Ascending aorta (tissue), 2 donors: Measurements from ENCODE around the gene ZNF394. TPM values are rescaled to one million over a fixed set of nuclear protein-coding genes. Genes with fewer than 3 reads are reported as not detected.

Experiments used
- DNase-seq, 2 donors: peaks; one replicate each; pipeline ENCODE4 v3.0.0-alpha.2; 2019; ENCODE audit warnings: low spot score in 2 of 2
- H3K27ac ChIP-seq, 2 donors: fragments of 200-600 bp; sonication (generic); one replicate each; pipeline ENCODE4 v1.5.1; 2016 to 2017; ENCODE audit warnings: mild to moderate bottlenecking in 1 of 2
- H3K27me3 ChIP-seq: fragments of 200-600 bp; sonication (generic); one replicate; pipeline ENCODE4 v1.5.1; 2017
- H3K36me3 ChIP-seq, 2 donors: fragments of 200-600 bp; sonication (generic); one replicate each; pipeline ENCODE4 v1.5.1; 2016
- H3K4me1 ChIP-seq, 2 donors: fragments of 200-600 bp; sonication (generic); one replicate each; pipeline ENCODE4 v1.5.1; 2016 to 2017; ENCODE audit warnings: mild to moderate bottlenecking in 1 of 2
- H3K4me3 ChIP-seq, 2 donors: fragments of 200-600 bp; sonication (generic); one replicate each; pipeline ENCODE4 v1.5.1; 2016 to 2017; ENCODE audit warnings: mild to moderate bottlenecking in 1 of 2
- H3K9me3 ChIP-seq, 2 donors: fragments of 200-600 bp; sonication (generic); one replicate each; pipeline ENCODE4 v1.5.1; 2016
- intact Hi-C: fragments of 100-400 bp; cut with DNase I; formaldehyde crosslinking; loops from one replicate; pipeline ENCODE4 v1.15.1; 2023
- total RNA-seq: library from RNA; depleted of rRNA; stranded (reverse); fragments of >200 nt; gene quantifications from one replicate; pipeline ENCODE4 v1.1.0, GENCODE V29; 2016
- TF ChIP-seq, protein P1 (sequence below), 3 experiments: fragments of 200-600 bp in 2 of 3; fragments of 450-650 bp in 1 of 3; sonication (generic) in 2 of 3; IDR thresholded peaks; one replicate each; pipeline ENCODE4 v1.5.1; 2016 to 2019; ENCODE audit warnings: antibody characterized with exemption in 3 of 3, mild to moderate bottlenecking in 1 of 3, moderate library complexity in 1 of 3

ZNF394 gene
- total RNA-seq, 1 donor from 2014 or later = 25.7 TPM

DNA sequence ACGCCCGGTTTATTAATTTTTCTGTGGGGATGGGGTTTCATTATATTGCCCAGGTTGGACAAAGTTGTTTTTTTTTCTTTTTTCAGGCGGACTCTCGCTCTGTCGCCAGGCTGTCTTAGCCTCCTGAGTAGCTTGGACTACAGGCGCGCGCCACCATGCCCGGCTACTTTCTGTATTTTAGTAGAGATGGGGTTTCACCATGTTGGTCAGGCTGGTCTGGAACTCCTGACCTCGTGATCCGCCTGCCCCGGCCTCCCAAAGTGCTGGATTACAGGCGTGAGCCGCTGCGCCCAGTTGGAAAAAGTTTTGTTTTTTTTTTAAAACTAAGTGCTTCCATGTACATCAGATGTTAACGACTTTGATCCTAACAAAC, 542 bp upstream of the ZNF394 start:
- DNase-seq = no peak
- Histone ChIP-seq H3K36me3 (peaks cover 6 to 26% of the 10 kb centered on the region in 2 donors), H3K4me3 (peak overlapping the region; percentile 78 to 81), H3K27me3 (no peaks in the 10 kb centered on the region), H3K4me1 (peaks cover 14 to 33% of the 10 kb centered on the region in 2 donors), H3K9me3 (no peaks in the 10 kb centered on the region), H3K27ac (peak overlapping the region; percentile 91 to 97)
- TF ChIP-seq, protein P1, sequence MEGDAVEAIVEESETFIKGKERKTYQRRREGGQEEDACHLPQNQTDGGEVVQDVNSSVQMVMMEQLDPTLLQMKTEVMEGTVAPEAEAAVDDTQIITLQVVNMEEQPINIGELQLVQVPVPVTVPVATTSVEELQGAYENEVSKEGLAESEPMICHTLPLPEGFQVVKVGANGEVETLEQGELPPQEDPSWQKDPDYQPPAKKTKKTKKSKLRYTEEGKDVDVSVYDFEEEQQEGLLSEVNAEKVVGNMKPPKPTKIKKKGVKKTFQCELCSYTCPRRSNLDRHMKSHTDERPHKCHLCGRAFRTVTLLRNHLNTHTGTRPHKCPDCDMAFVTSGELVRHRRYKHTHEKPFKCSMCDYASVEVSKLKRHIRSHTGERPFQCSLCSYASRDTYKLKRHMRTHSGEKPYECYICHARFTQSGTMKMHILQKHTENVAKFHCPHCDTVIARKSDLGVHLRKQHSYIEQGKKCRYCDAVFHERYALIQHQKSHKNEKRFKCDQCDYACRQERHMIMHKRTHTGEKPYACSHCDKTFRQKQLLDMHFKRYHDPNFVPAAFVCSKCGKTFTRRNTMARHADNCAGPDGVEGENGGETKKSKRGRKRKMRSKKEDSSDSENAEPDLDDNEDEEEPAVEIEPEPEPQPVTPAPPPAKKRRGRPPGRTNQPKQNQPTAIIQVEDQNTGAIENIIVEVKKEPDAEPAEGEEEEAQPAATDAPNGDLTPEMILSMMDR (IDR thresholded peaks at IDR 0.05) = no peak
- intact Hi-C loops = loop anchor here (2.0 to 10.0 kb wide), 2 partner anchors 116 to 1216 kb away; partner anchors contain the start of genes BRI3 and ZSCAN25

DNA sequence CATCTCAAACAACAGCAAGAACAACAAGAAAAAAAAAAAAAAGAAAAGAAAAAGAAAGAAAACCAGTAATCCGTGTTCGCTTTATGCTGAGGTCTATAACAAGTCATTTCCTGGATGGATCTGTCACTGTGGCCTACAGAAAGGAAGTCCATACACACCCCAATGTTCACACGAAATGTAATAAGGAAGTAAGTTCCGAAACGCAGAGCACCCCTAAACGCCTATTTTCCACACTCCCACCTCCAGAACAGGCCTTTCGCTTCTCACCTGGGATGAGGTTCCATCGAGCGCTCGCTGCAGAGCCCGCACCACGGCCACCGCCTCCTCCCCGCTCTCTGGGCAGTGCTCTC, 735 bp downstream of the ZNF394 start:
- Histone ChIP-seq H3K36me3 (peaks cover 18 to 39% of the 10 kb centered on the region in 2 donors), H3K9me3 (peaks cover 2 to 9% of the 10 kb centered on the region in 2 donors), H3K27me3 (no peaks in the 10 kb centered on the region), H3K27ac (peak overlapping the region; percentile 91 to 97), H3K4me3 (peak overlapping the region; percentile 78 to 81), H3K4me1 (peaks cover 14 to 30% of the 10 kb centered on the region in 2 donors)
- intact Hi-C loops = loop anchor here (1.0 kb wide), 1 partner anchor 27 kb away; the partner anchor contains the start of gene ZNF789
- DNase-seq = no peak
- TF ChIP-seq, protein P1 (IDR thresholded peaks at IDR 0.05) = no peak

DNA sequence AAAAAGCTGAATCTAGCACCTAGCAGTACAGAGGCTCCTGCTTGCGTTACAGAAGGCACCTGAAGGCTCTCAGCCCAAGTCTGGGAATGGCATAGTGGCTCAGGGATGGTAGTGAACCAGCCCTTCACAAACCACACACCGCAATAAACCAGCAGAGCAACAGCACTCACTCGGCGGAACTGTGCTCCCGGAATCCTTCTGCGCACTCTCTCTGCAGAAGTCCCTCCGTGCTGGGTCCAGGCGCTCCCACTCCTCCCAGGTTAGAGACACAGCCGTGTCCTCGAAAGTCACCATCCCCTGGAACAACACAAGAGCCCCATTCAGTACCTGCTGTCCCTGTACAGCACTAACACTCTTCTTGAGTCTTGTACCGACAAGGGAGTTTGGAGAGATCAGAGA, 1.5 kb downstream of the ZNF394 start:
- no peak for DNase-seq
- intact Hi-C loops = no loop called here
- Histone ChIP-seq H3K4me3 (peak overlapping the region; percentile 78 to 81), H3K27ac (no peak overlapping the region), H3K9me3 (peaks cover 10 to 16% of the 10 kb centered on the region in 2 donors), H3K27me3 (no peaks in the 10 kb centered on the region), H3K36me3 (peaks cover 26 to 47% of the 10 kb centered on the region in 2 donors), H3K4me1 (peaks cover 14 to 30% of the 10 kb centered on the region in 2 donors)
- TF ChIP-seq, protein P1 (IDR thresholded peaks at IDR 0.05) = no peak

DNA sequence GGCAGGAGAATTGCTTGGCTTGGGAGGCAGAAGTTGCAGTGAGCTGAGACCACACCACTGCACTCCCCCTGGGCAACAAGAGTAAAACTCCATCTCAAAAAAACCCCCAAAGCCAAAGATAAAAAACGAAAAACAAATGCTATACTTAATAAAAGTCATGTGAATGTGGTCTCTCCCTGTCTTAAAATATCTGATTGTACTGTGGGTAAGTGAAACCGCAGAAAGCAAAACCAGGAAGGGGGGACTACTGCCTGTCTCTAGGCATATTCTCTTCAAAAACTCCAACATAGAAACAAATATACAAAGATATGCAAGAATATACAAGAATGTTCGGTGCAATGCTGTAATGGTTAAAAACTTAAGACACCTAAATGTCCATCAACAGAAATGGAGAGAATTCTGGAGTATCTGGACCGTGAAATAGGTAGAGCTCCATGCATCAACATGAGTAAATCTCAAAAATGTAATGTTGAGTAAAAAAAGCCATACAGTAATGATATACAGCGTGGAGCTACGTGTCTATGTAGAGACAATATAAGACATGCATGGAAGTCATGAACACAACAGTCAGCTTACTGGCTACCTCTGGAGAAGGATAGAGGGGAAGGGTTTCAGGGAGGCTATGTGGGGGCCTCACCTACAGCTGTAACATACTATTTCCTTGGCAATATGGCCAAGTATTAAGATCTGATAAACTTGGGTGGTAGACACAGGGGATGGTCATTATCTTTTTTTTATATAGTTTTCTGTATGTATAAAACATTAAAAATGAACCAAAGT, 2.1 kb downstream of the ZNF394 start:
- peaks cover 32 to 53% of the 10 kb centered on the region in 2 donors for H3K36me3 ChIP-seq
- H3K27me3 ChIP-seq = no peaks in the 10 kb centered on the region
- H3K4me1 ChIP-seq = peaks cover 14 to 30% of the 10 kb centered on the region in 2 donors
- no peak for DNase-seq
- no peak overlapping the region for H3K27ac ChIP-seq
- intact Hi-C loops = no loop called here
- TF ChIP-seq, protein P1 (IDR thresholded peaks at IDR 0.05) = no peak
- H3K9me3 ChIP-seq = peaks cover 16 to 21% of the 10 kb centered on the region in 2 donors
- peak overlapping the region; percentile 78 to 81 for H3K4me3 ChIP-seq

DNA sequence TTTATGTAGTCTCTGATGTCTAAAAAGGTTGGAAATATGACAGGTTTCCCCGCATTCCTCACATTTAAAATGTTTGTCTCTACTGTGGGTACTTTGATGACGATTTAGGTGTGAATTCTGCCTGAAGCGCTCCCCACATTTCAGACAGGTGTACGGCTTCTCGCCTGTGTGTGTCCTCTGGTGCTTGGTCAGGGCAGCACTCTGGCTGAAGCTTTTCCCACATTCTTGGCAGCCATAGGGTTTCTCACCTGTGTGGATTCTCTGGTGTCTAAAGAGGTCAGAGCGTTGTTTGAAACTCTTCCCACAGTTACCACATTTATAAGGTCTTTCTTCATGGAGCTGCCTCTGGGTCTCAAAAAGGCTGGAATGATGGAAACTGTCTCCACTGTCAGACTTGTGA, 6.3 kb downstream of the ZNF394 start:
- Histone ChIP-seq H3K27ac (no peak overlapping the region), H3K4me3 (no peak overlapping the region), H3K27me3 (no peaks in the 10 kb centered on the region), H3K4me1 (peaks cover 7 to 19% of the 10 kb centered on the region in 2 donors), H3K9me3 (peaks cover 18 to 21% of the 10 kb centered on the region in 2 donors), H3K36me3 (peaks cover 41 to 69% of the 10 kb centered on the region in 2 donors)
- TF ChIP-seq, protein P1 (IDR thresholded peaks at IDR 0.05) = no peak
- no peak for DNase-seq
- intact Hi-C loops = no loop called here
